Gastrocnemius medialis (tissue), 4 donors: Measurements from ENCODE around the gene TUFM.

Experiments used
- CTCF ChIP-seq, 5 experiments: fragments of 450-650 bp in 3 of 5; fragments of 200-600 bp in 2 of 5; sonication (generic) in 2 of 5; IDR thresholded peaks in 4 of 5; conservative IDR thresholded peaks in 1 of 5; 1 replicate in 4 of 5; 2 replicates in 1 of 5; pipeline ENCODE4 v1.5.1; 2016 to 2019; ENCODE audit warnings: antibody characterized with exemption in 5 of 5, mild to moderate bottlenecking in 3 of 5, moderate library complexity in 3 of 5
- POLR2A ChIP-seq, 2 donors: fragments of 450-650 bp; IDR thresholded peaks; one replicate each; pipeline ENCODE4 v1.6.1; 2017; ENCODE audit warnings: antibody characterized with exemption in 2 of 2, mild to moderate bottlenecking in 2 of 2, moderate library complexity in 2 of 2

GRCh38 chr16:28842696-28843095, 3.5 kb downstream of the TUFM start:
- no peak for TF ChIP-seq CTCF (IDR thresholded peaks at IDR 0.05 in 4 of 5, conservative IDR thresholded peaks at IDR 0.05 in 1 of 5)
- no peak for TF ChIP-seq POLR2A (IDR thresholded peaks at IDR 0.05)
